ENCODE results near the gene SRGAP3. TPM values are rescaled to one million over a fixed set of nuclear protein-coding genes. Genes with fewer than 3 reads are reported as not detected.
A peak's percentile ranks its signal among the peaks of the same experiment; 100 is the strongest.

SRGAP3 gene
- total RNA-seq, 1 donor from 2014 or later, result 5.3 TPM

DNA sequence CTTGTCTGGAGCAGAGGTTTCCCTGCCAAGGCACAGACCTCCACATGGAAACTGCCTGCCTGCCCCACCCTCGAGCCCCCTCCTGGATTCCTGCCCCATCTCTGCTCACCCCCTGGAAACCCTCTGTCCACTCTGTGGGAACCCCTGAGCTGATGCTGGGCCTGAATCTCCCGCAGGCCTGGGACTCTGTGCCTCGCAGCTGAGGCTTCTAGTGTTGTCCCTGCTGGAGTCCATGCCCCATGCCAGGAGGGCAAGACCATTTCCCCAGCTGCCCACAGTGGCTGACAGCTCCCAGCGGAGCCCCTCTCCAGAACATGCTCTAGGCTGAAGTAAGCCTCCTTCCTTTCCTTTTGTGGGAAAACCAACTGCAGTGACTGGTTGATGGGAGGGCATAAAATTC lies 46.9 kb downstream of the SRGAP3 start:
- DNase-seq (ENCODE audit: low read depth), result no peak

DNA sequence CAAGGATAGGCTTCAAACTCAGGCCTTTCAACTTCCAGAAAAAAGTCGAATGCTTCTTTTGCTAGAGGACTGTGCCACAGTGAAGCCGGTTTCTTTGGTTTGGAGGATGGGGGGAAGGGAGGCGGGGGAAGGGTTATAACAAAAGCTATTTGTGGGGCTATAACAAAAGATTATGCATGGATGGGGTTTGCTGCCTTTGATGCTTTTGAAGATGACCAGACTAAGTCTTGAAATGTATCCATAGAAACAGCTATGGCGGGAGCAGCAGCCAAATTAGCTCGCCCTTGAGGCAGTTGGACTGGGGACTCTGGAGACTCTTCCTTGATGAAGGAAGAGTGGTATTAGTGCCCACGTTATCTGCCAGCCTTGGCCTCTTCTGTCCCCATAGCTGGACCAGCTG lies 47.5 kb downstream of the SRGAP3 start:
- no peak for DNase-seq (ENCODE audit: low read depth)

DNA sequence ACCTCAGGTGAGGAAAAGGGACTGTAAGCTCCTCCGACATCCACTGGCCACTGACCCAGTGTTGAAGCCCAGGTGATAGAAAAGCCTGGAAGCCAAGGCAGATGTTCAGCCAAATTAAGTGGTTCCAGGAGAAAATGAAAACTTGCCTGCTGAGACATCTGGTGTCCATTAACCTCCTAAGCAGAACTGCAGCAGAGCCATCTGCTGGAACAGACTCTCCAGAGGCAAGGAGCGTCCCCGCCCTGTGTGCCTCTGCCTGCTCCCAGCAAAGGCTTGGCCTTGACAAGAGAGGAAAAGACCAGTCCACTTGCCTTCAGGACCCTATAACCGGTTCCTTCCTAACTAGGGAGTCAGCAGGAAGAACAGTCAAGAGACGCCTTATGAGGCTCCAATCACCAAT lies 48.2 kb downstream of the SRGAP3 start:
- DNase-seq (ENCODE audit: low read depth), result no peak

DNA sequence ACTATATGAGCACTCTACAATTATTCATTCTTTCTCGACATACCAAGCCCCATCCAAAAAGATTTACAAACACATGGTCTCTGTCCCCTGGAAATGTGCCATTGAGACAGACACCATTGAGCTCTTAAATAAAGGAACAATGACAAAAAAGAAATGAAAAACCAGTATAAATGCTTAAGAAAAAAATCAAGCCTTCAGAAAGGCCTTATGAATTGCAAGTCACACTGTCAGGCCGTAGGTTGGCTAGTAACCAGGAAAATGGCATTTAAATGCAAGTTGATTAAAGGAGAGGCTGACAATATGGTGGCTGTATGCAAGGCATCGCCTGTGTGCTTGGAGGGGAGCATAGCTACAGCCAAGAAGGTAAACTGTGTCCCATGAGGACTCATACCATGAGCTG lies 49.7 kb downstream of the SRGAP3 start:
- no peak for DNase-seq (ENCODE audit: low read depth)

DNA sequence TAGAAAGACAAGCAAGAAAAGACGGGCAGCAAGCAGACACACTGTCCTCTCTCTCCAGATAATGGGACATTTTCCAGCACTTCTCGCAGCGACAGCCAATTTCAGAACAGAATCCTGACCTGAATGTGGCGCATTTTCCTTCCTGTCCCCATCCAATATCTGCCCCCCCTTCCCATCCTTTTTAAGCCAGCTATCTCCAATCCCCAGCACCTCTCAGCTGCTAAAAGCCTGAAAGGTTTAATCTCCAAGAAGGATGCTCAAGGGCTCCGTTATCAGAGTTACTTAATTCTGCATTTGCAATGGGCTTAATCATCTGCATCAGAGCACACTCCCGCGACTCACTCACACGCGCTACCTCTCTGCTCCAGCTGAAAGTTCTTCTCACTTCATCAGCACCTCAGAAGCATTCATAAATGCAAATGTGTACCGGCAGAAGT lies 50.5 kb downstream of the SRGAP3 start:
- no peak for DNase-seq (ENCODE audit: low read depth)

DNA sequence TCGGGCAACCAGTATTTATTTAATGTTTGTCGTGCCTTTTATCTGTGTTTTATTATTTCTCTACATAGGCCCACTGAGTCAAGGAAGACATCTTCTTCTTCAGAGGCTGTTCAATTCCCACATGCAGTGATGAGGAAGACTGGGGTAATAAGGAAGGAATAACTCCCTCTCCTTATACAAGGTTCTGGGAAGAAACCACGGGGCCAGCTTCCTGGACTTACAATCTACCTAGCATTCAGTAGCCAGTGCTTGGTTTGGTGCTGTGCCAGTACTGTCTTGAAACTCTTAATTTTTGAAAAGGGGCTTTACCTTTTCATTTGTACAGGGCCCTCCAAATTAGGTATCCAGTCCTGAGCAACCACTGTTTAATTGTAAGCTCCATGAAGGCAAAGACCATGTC lies 51.2 kb downstream of the SRGAP3 start:
- no peak for DNase-seq (ENCODE audit: low read depth)

DNA sequence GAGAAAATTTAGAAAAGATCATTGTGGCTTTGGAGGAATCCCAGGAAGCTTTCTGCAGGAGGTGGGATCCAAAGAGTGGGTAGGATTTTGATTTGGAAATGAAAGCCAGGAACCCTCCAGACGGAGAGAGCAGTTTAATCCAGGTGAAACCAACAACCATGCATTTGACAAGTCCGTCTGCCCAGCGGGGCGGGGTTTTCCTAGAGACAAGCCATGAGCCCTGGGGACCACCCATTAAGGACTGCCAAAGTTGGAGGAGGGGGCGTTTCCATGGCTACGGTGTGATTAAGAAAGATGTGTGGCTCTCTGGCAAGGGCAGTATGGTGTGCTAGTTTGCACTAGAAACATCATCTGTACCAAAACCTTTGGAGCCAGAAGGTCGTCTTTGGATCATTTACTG lies 53.4 kb downstream of the SRGAP3 start:
- no peak for DNase-seq (ENCODE audit: low read depth)

DNA sequence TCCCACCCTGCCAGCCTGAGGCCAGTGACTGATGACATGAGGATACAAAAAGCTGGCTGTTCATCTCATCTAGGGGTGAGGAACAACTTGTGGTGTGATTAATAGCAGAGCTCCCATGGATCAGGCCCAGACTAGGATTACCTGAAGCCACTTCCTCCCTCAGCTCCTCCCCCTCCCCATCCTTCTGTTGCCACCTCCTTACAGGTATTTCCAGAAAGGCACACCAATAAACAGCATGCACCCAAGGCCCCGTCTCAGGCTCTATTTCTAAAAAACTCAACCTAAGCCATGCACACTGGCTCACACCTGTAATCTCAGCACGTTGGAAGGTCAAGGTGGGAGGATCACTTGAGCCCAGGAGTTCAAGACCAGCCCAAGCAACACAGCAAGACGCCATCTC lies 54.1 kb downstream of the SRGAP3 start:
- no peak for DNase-seq (ENCODE audit: low read depth)

DNA sequence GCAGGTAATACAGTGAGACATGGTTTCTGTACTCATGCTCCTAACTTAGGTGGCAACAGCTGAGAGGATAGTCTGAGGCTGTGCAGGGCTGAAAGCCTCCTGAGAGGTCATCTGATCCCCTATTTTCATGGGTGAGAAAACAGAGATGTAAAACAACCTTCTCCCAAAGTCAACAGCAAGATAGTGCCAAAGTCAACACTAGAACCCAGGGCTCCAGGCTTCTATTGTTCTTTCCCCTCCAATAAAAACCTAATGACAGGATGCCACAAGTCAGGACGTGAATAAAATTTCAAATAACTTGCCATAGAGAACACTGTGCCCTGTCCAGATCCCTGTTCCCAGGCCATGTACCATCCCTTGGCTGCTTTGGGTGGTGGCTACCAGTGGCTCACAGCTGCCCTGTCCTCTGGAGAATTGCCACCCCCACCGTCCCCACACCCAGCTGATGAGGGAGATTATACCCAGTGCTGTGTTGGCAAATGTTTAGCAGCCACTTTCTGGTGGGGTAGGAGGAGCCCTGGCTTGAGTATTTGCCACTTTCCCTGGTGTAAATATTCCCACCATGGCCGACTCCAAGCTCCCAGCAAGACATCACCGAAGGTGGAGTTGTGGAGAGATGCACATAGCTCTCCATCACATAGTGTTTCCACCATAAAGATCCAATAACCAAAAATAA lies 54.8 kb downstream of the SRGAP3 start:
- DNase-seq (ENCODE audit: low read depth), result no peak

DNA sequence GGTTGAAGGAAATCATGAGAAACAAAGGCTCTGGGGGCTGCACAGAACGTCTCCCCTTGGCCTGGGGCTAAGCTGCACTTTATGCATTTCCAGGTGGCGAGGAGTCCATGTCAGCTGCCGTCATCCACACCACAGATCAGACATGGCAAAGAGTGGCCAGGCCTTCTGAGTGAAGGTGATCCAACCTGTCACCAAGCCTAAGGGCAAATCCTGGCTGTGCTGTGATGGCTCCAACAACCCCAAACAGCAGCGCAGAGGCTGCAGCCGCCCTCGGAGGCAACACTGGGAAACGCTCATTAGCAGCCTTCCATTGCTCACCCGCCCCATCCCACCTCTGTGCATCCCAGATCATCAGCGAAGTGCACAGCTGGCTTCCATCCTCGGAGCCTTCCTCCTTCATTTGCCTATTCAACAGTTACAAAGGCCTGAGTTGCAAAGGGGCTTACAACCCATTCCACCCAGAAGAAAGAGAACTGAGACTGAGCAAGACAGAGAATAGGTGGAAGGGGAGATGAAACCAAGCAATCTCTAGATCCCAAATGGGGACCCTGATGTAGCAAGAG lies 55.7 kb downstream of the SRGAP3 start:
- DNase-seq (ENCODE audit: low read depth), result no peak

DNA sequence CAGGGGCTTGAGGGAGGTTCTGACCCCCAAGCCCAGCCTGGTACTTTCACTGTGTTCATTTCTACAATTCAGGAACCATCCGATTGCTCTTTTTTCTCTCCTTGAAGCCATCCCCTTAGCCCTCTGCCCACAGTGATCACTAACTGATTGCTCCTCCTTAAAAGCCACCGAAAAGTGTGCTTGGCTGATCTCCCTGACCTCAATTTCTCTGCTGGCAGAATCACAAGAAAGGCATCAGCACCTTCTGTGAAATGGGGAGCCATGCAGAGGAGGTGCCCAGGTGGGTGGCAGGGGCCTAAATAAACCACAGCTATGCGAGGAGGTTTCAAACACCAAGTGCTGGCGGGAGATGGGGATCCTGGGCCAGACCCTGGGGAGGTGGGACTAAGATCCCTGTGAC lies 56.2 kb downstream of the SRGAP3 start:
- no peak for DNase-seq (ENCODE audit: low read depth)

DNA sequence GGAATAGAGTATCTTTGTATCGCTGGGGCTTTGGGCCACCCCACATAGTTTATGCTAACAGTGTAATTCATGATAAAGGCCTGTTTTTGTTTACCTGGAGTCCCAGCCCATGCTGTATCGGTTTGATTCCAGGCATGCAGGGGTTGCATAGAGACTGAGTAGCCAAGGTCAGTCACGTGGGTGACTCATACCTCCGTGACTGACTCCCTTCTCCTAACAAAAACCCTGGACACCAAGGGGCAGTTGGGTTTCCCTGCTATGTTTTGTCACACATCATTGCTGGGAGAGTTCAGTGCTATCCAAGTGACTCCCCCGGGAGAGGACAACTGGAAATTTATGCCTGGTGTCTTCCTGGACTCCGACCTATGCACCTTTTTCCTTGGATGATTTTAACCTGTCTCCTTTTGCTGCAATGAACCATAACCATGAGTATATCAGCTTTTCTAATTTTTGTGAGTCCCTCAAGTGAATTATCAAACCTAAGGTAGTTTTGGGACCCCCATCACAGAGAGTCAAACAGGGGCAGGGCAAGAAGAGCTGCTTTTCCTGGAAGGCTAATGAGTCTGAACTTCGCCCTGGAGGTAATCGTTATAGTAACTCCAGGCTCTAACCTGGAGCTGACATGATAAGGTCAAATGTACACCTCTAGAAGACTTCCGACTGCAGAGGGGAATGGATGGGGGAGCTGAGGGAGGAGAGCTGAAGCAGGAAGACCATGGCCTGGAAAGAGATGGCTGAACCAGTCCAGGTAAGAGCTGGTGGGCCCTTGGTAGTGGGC lies 57.0 kb downstream of the SRGAP3 start:
- no peak for DNase-seq (ENCODE audit: low read depth)

DNA sequence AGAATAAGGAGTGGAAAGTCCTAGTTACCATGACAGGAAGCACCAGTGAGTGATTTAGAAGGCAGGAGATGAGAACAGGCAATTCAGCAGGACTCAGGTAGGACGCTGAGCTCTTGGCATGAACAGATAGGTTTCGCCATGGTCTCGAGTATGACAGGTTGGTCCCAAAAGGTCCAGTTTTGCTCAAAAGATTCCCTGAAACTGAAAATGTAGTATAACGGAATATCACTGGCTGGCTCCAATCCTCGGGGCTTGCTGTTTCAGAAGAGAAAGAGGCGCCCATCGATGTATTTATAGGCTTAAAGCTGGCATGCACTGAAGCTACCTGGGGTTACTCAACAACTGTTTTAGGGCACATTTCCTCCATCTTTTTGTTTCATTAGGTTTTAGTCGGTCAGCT lies 59.2 kb downstream of the SRGAP3 start:
- no peak for DNase-seq (ENCODE audit: low read depth)

DNA sequence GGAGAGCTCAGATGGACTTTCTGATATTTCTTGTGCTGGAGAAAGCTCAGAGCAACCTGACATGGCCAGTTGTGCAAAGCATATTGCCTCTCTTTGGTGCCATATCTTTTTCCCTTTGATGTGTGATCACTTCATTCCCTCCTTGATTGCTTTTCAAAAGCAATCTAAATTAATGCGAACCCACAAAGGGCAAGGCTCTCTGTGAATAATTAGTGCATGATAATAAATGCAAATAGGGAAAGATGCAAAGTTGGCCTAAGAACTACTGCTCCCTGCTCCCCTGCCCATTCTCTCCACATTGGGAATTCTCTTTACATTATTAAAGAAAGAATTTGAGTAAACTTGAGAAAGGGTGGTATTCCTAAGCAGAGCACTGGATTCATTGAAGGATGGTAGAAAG lies 60.9 kb downstream of the SRGAP3 start:
- DNase-seq (ENCODE audit: low read depth), result no peak

DNA sequence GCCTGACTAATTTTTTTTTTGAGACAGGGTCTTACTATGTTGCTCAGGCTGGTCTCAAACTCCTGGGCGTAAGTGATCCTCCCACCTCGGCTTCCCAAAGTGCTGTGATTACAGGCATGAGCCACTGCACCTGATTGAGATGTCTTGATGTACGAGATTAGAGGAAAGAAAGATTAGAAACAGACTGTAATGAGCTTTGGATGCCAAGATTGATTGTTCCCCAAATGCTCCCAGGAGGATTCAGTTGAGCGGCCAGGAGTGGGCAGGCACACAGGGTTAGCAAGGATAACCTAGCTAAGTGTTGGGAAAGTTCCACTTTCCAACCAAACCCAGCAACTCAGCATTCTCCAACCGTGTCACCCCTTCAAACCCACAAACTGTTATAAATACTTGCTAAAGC lies 63.7 kb downstream of the SRGAP3 start:
- DNase-seq (ENCODE audit: low read depth), result no peak

DNA sequence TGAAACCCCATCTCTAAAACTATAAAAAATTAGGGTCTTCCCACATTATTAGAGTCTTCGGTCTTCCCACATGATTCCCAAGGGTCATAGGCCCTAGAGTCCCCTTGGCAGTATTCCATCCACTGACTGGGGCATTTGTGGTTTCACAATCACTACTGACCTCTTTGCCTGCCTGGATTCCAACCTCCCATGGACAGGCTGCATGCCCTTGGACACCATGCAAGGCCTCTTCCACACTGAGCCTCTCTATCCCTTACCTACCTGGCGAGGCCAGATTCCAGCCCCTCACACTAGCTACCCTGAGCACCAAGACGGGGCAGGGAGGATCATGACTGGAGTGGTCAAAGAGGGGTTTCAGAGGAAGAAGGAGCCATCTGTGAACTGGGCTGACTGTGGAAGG lies 64.4 kb downstream of the SRGAP3 start:
- DNase-seq (ENCODE audit: low read depth), result no peak

DNA sequence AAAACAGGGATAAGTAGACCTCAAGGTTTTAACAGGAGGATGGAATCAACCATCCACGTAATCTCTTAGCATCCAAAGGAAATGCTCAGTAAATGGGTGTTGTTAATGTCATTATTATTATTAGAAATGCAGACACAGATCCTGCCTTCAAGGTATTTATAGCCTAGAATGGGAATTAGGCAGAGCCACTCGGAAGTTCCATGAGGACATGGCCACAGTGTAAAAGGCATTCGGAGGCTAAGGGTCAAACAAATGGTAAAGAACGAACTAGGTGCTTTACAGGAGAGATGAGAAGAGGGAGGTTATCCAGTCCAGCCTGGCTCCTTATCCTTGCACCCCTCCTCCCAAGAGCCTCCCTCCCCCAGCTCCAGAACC lies 65.0 kb downstream of the SRGAP3 start:
- no peak for DNase-seq (ENCODE audit: low read depth)

DNA sequence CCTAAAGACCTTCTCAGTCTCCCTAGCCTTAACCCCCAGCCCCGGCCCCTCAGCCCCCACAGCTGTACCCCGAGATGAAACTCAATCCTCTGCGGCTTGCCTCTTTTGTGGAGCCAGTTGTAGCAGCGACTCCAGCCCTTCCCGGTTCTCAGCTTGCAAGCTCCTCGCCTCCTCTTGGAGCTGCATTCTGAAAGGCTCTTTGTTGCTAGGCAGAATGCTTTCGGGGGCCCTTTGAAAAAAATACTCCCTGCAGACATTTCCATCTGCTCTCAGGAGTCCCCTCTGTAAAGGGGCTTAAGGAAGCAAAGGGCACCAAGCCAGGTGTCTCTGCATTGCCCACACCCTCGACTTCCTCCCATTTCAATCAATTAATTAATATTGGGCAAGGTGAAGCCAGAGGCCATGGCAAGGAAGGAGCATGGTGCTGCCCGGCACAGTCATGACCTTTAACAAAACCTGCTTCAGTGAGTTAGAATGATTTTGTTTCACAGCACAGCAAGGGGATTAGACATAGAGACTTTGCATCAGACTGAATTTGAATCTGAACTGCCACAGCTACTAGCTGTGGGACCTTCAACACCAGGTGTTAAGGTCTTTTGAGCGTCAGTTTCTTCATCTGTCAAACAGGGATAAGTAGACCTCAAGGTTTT lies 65.5 kb downstream of the SRGAP3 start:
- DNase-seq (ENCODE audit: low read depth), result peak; percentile 24

DNA sequence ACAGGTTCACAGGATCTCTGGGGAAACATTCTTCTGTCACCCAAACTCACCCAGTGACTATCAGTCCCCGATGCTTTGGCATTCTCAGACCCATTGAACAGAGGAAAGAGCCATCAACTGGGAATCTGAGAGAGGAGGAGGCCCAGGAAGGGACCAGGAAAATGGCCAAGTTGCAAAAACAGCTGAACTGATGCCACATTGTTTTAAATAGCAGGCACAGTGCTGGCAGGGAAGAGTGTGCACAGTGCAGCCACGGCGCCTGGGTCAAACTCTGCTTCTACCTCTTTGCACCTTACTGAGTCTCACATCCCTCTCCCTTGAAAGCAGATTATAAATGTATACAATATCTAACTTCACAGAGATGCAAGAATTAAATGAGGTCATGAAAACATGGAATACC lies 66.4 kb downstream of the SRGAP3 start:
- DNase-seq (ENCODE audit: low read depth), result peak; percentile 39

DNA sequence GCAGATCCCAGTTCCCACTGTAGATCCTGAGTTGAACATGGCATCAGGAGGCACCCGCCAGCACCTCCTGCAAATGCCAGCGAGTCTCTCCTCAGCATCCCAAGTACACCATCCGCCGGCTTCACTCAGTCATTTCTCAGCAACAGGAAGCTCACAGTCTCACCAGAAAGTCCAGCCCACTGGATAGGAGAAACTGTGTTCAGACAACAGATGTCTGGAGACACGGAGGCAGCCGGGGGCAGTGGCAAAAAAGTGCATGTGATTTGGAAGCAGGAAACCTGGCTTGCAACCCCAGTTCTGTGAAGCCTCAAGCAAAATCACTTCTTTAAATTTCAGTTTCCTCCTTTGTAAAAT lies 68.7 kb downstream of the SRGAP3 start:
- no peak for DNase-seq (ENCODE audit: low read depth)

DNA sequence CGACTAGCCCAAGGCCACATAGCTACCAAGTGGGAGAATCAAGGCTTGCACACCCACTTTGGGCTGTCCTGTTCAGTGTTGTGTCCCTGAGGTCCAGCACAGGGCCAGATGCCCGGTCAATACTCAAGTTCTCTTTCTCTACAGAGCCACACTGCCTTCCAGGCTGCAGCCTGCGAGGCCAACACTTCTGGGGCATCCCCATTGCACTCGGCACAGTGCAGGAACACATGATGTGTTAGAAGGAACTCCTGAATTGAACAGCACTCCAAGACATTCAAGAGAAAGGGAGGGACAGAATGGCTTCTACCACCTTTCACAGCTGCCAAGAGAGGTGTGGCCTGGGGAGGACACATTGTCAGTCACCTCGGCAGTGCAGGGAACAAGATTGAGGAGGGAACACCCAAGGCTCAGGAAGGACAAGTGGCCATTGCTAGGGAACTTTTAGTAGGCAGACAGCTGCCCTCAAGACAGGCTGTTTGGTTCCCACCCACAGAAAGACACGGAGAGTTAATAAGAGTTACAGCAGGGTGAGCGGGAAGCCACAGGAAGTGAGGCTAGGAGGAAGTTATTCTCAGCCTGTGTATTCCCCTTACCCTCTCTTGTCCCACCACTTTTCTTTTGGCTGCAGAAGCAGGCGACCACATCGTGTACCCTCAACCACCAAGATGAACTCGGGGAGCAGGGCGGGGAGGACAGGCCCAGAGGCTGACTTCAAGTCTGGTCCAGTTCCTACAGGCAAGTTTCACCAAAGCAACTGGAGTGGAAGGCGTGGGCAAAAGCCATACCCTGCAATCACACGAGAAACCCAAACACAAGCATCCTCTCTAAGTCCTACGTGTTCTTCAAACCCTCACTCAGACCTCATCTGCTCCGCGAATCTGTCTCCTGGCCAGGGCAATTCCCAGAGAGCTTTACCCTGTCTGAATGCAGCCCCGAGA lies 69.4 kb downstream of the SRGAP3 start:
- DNase-seq (ENCODE audit: low read depth), result no peak
